GM06990 (cell line): ENCODE data around the gene BCL7C.
"Not testable (repeated sequence)": the region's sequence is repeated elsewhere in the genome, so short reads cannot be mapped to it uniquely, and the experiment has no call there.

Experiments used
- DNase-seq: peaks from one replicate; pipeline ENCODE4 v3.0.0-alpha.2; 2011; ENCODE audit not compliant: insufficient read length; ENCODE audit errors: extremely low read depth
- H3K27me3 ChIP-seq: replicated peaks from 2 replicates; pipeline ENCODE4 v1.6.0; 2011; ENCODE audit warnings: low read length; ENCODE audit not compliant: control insufficient read depth, insufficient read depth
- H3K36me3 ChIP-seq: 2 replicates; pipeline ENCODE4 v1.5.1; 2011; ENCODE audit warnings: low read length; ENCODE audit not compliant: control insufficient read depth, insufficient read depth
- H3K4me3 ChIP-seq: replicated peaks from 2 replicates; pipeline ENCODE4 v1.5.1; 2011; ENCODE audit warnings: low read depth, mild to moderate bottlenecking, control low read depth, low read length
- CTCF ChIP-seq: IDR thresholded peaks from 2 replicates; pipeline ENCODE4 v1.5.1; 2011; ENCODE audit warnings: low read length, control low read depth, mild to moderate bottlenecking, inconsistent platforms; ENCODE audit not compliant: insufficient read depth, poor library complexity, severe bottlenecking

The BCL7C gene

GRCh38 chr16:30893744-30894539 is at the start of gene BCL7C:
Gene BCL7C, minus strand, starts transcription at chr16:30894077. Its CDS starts 133 bp downstream, at chr16:30893944.
- DNase-seq = peak; percentile 90

GRCh38 chr16:30942426-30942806 is 48.5 kb upstream of the BCL7C start:
- peaks cover 4% of the 10 kb centered on the region for H3K36me3 ChIP-seq
- peak overlapping the region; percentile 20; the same call in 1 of the 2 replicates for H3K4me3 ChIP-seq

More at GRCh38 chr16:30893744-30894539, at the start of gene BCL7C:
- peak; percentile 41 for TF ChIP-seq CTCF
- Histone ChIP-seq H3K4me3 (peak within 1 kb of the TSS; percentile 74), H3K36me3 (peaks cover 3% of the 10 kb centered on the region), H3K27me3 (no peaks in the 10 kb centered on the region)

GRCh38 chr16:30941600-30942425 is 47.9 kb upstream of the BCL7C start:
- H3K36me3 ChIP-seq = peaks cover 5% of the 10 kb centered on the region
- no peaks in the 10 kb centered on the region for H3K27me3 ChIP-seq
- TF ChIP-seq CTCF = peak; percentile 97
- DNase-seq = peak; percentile 76
- H3K4me3 ChIP-seq = peak overlapping the region; percentile 20; the same call in 1 of the 2 replicates

More at GRCh38 chr16:30942426-30942806, 48.5 kb upstream of the BCL7C start:
- TF ChIP-seq CTCF = no peak
- no peaks in the 10 kb centered on the region for H3K27me3 ChIP-seq
- no peak for DNase-seq

GRCh38 chr16:30939571-30939970 is 45.7 kb upstream of the BCL7C start:
- not testable (repeated sequence) for H3K4me3 ChIP-seq, DNase-seq, H3K27me3 ChIP-seq, H3K36me3 ChIP-seq

- TF ChIP-seq CTCF = no peak
- Histone ChIP-seq H3K4me3 (no peak overlapping the region), H3K36me3 (peaks cover 4% of the 10 kb centered on the region), H3K27me3 (no peaks in the 10 kb centered on the region)
- DNase-seq = no peak
These were observed 43.8 kb upstream of the BCL7C start for GRCh38 chr16:30937692-30938091.
